GM15510 (cell line): ENCODE data around the gene MIER2.

Experiments
- POLR2A ChIP-seq: IDR thresholded peaks from 3 replicates; pipeline ENCODE4 v1.6.1; 2011; ENCODE audit warnings: borderline replicate concordance; ENCODE audit not compliant: insufficient read length; ENCODE audit errors: extremely low read depth

The MIER2 gene

GRCh38 chr19:325937-326565 lies 18.5 kb downstream of the MIER2 start:
- TF ChIP-seq POLR2A, result no peak

DNA sequence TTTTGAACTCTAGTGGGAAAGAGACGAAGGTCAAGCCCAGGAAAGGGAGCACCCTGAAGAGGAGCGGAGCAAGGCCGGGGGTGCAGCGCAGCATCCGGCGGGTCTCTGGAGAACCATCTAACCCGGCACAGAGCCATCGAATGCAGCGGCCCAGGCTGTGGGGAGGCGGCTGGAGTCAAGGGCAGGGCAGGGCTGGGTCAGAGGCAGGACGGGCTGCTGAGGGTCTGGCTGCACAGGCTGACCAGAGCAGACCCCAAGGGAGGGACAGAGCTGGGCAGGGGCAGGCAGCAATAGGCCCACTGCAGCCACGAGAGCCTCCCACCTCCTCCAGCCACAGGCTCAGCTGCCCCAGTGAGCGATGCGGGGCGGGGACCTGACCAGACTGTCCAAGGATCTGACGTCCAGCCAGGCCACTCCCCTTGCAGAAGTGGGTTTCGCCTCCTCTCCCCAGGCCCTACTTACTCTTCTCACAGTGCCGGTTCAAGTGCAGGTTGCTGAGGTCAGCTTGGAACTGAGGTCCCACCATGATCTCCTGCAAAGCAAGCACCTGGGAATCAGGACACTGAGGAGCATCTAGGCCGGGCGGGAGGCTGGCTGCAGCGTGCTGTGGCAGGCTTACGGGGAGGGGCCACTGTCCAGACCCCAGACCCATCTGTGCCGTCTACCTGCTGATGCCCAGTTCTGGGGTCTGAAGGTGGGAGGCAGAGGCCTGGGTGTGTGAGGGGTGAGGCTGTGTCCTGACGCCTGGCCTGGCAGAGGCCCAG lies 19.2 kb downstream of the MIER2 start:
- TF ChIP-seq POLR2A, result no peak

DNA sequence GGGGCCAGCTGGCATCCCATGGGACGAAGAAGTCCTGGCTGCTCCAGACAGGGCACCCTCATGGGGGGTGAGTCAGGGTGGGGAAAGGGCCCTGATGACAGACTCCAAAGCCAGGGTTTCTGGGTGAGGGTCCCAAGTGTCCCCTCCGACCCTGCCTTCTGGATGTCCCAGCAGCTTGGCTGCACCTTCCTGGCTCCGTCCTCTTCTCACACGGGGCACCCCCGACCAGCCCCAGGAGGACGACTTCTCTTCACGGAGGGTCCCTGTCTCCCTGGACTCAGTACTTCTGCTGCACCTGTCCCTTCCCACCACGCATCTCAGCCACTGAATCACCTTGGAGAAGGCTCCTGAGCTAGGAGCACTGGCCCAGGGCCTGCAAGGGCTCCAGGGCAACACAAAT lies 19.9 kb downstream of the MIER2 start:
- no peak for TF ChIP-seq POLR2A

- TF ChIP-seq POLR2A, result no peak
Observed at GRCh38 chr19:322616-323015, 22.0 kb downstream of the MIER2 start.

DNA sequence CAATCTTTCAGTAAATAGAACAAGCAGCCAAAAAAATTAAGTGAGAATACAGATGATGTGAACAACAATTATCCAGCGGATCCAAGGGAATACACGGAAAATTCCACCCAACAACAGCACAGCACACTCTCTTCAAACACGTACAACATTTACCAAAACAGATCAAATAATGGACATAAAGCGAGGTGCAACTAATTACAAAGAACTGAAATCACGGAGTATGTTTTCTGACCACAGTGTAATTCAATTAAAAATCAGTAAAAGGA lies 26.2 kb downstream of the MIER2 start:
- TF ChIP-seq POLR2A, result no peak

DNA sequence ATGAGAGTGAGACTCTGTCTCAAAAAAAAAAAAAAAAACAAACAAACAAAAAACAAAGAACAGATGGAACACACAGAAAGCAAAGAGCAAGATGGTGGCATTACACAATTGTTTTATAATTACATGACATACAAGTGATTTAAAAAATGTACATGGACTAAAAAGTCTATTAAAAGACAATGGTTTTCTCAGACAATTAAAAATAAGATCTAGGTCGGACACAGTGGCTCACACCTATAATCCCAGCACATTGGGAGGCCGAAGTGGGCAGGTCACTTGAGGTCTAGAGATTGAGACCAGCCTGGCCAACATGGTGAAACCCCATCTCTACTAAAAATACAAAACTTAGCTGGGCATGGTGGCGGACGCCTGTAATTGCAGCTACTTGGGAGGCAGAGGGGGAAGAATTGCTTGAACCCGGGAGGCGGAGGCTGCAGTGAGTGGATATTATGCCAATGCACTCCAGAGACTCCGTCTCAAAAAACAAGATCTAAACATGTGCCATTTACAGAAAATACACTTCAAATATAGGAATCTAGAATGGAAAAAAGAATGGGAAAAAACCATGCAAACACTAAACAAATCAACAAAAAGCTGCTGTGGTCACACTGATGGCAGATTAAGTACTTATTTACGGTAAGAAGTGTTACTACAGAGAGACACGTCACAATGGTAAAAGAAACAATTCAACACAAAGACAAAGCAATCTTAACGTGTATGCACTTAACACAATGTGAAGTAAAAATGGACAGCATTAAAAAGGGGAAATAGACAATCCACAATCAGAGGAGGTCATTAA lies 26.7 kb downstream of the MIER2 start:
- no peak for TF ChIP-seq POLR2A

DNA sequence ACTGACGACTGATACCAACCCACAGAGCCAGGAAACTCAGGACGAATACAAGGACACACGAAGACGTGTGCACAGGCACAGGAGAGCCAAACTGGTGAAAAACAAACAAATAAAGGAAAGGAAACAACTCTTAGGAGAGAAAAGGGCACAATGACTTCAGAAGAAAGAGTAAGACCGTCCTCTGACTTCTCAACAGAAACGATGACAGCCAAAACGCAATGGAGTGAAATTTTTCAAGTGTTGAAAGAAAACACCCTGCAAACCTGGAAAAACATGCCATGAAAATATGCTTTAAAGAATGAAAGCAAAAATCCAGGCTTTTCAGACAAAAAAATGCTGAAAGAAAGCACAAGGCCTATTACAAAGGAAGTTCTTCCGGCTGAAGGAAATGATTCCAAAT lies 28.8 kb downstream of the MIER2 start:
- no peak for TF ChIP-seq POLR2A

DNA sequence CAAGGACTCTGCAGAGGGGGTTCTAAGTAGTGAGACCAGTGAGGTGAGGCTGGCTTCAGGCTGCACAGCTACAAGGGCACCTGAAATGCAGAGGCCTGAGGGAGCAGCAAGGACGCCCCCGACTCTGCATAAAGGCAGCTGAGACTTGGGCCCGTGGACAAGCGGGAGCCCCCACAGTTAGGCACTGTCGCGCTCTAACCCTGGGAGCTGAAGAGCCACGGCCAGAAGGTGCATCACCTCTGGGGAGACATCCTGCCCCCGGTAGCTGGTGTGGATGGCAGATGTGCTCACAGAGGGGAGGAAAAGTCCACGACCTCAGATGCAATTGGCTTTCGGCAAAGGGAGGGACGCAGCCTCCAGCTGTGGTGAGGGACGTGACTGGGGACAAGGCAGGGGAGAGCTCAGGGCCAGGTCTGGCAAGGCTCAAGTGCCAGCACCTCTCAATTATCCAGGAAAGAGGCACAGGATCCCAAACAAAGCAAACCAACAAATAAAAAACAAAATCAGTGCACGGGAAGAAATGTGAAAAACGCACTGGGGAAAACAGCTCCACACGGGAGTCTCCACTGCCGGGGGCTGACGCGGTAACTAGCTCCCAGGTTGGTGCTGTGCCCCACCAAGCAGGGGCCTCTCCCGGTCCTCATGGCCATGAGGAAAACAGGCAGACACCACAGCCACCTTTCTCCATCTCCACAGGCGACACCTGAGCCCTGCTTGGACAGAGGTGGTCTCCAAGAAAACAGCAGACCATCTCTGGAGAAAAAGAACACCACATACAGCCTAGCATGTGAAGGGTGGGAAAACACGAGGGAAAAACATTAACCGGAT lies 30.4 kb downstream of the MIER2 start:
- no peak for TF ChIP-seq POLR2A

- TF ChIP-seq POLR2A, result no peak
Observed at GRCh38 chr19:313169-313987, 31.2 kb downstream of the MIER2 start.

DNA sequence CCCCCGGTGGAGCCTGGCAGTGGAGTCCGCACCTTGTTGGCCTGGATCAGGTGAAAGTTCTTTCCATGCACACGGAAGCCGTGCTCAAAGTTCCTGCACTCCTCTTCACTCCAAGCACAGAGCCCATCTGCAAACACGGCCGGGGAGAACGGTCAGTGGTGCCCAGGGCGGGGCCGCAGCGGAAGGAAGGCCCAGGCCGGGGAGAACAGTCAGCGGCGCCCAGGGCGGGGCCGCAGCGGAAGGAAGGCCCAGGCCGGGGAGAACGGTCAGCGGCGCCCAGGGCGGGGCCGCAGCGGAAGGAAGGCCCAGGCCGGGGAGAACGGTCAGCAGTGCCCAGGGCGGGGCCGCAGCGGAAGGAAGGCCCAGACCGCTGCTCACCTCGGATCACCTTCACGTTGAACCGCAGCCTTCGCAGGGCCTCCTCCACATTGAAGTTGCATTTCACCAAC lies 32.8 kb downstream of the MIER2 start:
- TF ChIP-seq POLR2A, result no peak

DNA sequence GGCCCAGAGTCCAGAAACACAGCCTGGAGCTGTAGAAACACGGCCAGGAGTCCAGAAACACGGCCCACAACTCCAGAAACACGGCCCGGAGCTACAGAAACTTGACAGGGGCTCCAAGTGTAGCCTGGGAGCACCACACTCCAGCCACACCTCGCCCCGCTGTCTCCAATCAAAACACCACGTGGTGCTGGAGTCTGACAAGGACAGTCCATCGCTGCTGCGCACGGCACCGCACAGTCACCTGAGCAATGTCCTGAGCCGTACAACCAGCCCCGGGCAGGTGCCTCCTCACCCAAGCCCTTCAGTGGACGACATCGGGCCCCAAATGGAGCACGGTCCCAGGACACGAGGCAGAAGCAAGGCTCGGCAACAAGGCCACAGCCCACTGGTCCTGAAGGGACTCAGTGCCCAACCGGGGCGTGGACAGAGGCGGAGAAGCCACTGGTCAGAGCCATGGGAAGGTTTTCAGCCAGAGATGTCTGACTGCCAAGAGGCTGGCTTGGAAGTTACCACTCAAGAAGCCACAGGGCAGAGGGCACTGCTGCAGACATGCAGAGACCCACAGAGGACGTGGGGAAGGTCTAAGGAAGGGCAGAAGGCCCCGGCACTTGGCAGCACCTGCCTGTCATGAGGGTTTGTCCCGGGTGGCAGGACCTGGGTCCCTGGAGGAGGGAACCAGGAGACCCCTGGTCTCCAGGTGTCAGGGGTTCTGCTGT lies 33.7 kb downstream of the MIER2 start:
- TF ChIP-seq POLR2A, result no peak

- no peak for TF ChIP-seq POLR2A
Observed at GRCh38 chr19:310141-310651, 34.4 kb downstream of the MIER2 start.

GRCh38 chr19:309206-309565 lies 35.4 kb downstream of the MIER2 start:
- no peak for TF ChIP-seq POLR2A

- no peak for TF ChIP-seq POLR2A
Observed at GRCh38 chr19:308471-309205, 36.0 kb downstream of the MIER2 start.
